Measurements from ENCODE around the gene PTPN9. TPM values are rescaled to one million over a fixed set of nuclear protein-coding genes. Genes with fewer than 3 reads are reported as not detected.

Gene PTPN9
- total RNA-seq, 6 donors from 2014 or later = 8.4 to 32.9 (median 22.7) TPM

GRCh38 chr15:75620058-75620820 lies 41.1 kb upstream of the PTPN9 start:
- TF ChIP-seq POLR2A (IDR thresholded peaks at IDR 0.05) = no peak
- TF ChIP-seq EP300 (IDR thresholded peaks at IDR 0.05) = no peak
- TF ChIP-seq POLR2AphosphoS5 (IDR thresholded peaks at IDR 0.05) = no peak
- no peak for TF ChIP-seq CTCF (IDR thresholded peaks at IDR 0.05)
- H3K4me3 ChIP-seq = peak overlapping the region in 3 of 4 donors; percentile 9 to 27 (median 9)
- peak in 1 of 2 donors; percentile 51 for DNase-seq
- peaks cover 17 to 29% (median 21%) of the 10 kb centered on the region in 4 donors for H3K4me1 ChIP-seq
- no peaks in the 10 kb centered on the region for H3K27me3 ChIP-seq
- no peaks in the 10 kb centered on the region for H3K9me3 ChIP-seq
- ATAC-seq (ENCODE audit: low FRiP score in 2 of 2) = peak in 1 of 2 donors; percentile 78
- peak overlapping the region; percentile 28 to 80 (median 60) for H3K27ac ChIP-seq
- H3K36me3 ChIP-seq = peaks cover 10 to 51% (median 36%) of the 10 kb centered on the region in 4 donors
- 35 to 42% methylated on average over 4 of the region's 4 CpGs for WGBS, 2 donors

- no peak for ATAC-seq (ENCODE audit: low FRiP score in 2 of 2)
- DNase-seq = no peak
- H3K27ac ChIP-seq = no peak overlapping the region
- no peaks in the 10 kb centered on the region for H3K9me3 ChIP-seq
- no peak for TF ChIP-seq CTCF (IDR thresholded peaks at IDR 0.05)
- TF ChIP-seq POLR2AphosphoS5 (IDR thresholded peaks at IDR 0.05) = no peak
- no peak for TF ChIP-seq POLR2A (IDR thresholded peaks at IDR 0.05)
- TF ChIP-seq EP300 (IDR thresholded peaks at IDR 0.05) = no peak
- H3K4me1 ChIP-seq = peaks cover 17 to 22% (median 18%) of the 10 kb centered on the region in 4 donors
- H3K36me3 ChIP-seq = peaks cover 14 to 83% (median 56%) of the 10 kb centered on the region in 4 donors
- H3K4me3 ChIP-seq = no peak overlapping the region
- H3K27me3 ChIP-seq = no peaks in the 10 kb centered on the region
These were observed 37.7 kb upstream of the PTPN9 start for GRCh38 chr15:75616766-75617165.

- Histone ChIP-seq H3K27me3 (no peaks in the 10 kb centered on the region), H3K36me3 (peaks cover 25 to 83% (median 54%) of the 10 kb centered on the region in 4 donors), H3K27ac (no peak overlapping the region), H3K4me1 (no peaks in the 10 kb centered on the region), H3K9me3 (no peaks in the 10 kb centered on the region), H3K4me3 (no peak overlapping the region)
- DNase-seq (no peak), ATAC-seq (ENCODE audit: low FRiP score in 2 of 2) (no peak)
- WGBS, 2 donors = 75 to 86% methylated on average over 6 of the region's 6 CpGs
- TF ChIP-seq CTCF (IDR thresholded peaks at IDR 0.05) (no peak), EP300 (IDR thresholded peaks at IDR 0.05) (no peak), POLR2AphosphoS5 (IDR thresholded peaks at IDR 0.05) (no peak), POLR2A (IDR thresholded peaks at IDR 0.05) (no peak)
These were observed 27.9 kb upstream of the PTPN9 start for GRCh38 chr15:75606711-75607699.

- no peak for TF ChIP-seq POLR2A (IDR thresholded peaks at IDR 0.05)
- TF ChIP-seq POLR2AphosphoS5 (IDR thresholded peaks at IDR 0.05) = no peak
- TF ChIP-seq EP300 (IDR thresholded peaks at IDR 0.05) = no peak
- TF ChIP-seq CTCF (IDR thresholded peaks at IDR 0.05) = no peak
- Histone ChIP-seq H3K9me3 (no peaks in the 10 kb centered on the region), H3K27me3 (no peaks in the 10 kb centered on the region), H3K27ac (no peak overlapping the region), H3K4me1 (no peaks in the 10 kb centered on the region), H3K4me3 (no peak overlapping the region), H3K36me3 (peaks cover 25 to 89% (median 52%) of the 10 kb centered on the region in 4 donors)
- DNase-seq (no peak), ATAC-seq (ENCODE audit: low FRiP score in 2 of 2) (no peak)
- 94 to 96% methylated on average over 8 of the region's 8 CpGs for WGBS, 2 donors
These were observed 26.9 kb upstream of the PTPN9 start for GRCh38 chr15:75606026-75606425.
